Adipose tissue (tissue), 3 donors: ENCODE results near the gene KIR3DL3. TPM values are rescaled to one million over a fixed set of nuclear protein-coding genes. Genes with fewer than 3 reads are reported as not detected.
"Not testable (repeated sequence)": the region's sequence is repeated elsewhere in the genome, so short reads cannot be mapped to it uniquely, and the experiment has no call there.

Source experiments
- H3K27ac ChIP-seq: one replicate; pipeline ENCODE4 v1.5.1; 2013; ENCODE audit warnings: low read depth, low read length
- WGBS, 3 donors: extraction: QIAGEN DNeasy Blood & Tissue Kit; methylation state at CpG; one replicate each; pipeline ENCODE4 v1.1.7; 2013; 5-methylcytosine and 5-hydroxymethylcytosine counted together
- polyA plus RNA-seq, 3 donors: library from polyadenylated mRNA; stranded (reverse); fragments of 200-250 nt; gene quantifications; one replicate each; pipeline ENCODE4 v1.2.3, GENCODE V29; 2013
- donor health status: healthy with polysubstance abuse.
- donor health status: Bipolar disorder and iron deficiency.
- donor health status: healthy.

Gene KIR3DL3
- polyA plus RNA-seq, 3 donors, result not detected

DNA sequence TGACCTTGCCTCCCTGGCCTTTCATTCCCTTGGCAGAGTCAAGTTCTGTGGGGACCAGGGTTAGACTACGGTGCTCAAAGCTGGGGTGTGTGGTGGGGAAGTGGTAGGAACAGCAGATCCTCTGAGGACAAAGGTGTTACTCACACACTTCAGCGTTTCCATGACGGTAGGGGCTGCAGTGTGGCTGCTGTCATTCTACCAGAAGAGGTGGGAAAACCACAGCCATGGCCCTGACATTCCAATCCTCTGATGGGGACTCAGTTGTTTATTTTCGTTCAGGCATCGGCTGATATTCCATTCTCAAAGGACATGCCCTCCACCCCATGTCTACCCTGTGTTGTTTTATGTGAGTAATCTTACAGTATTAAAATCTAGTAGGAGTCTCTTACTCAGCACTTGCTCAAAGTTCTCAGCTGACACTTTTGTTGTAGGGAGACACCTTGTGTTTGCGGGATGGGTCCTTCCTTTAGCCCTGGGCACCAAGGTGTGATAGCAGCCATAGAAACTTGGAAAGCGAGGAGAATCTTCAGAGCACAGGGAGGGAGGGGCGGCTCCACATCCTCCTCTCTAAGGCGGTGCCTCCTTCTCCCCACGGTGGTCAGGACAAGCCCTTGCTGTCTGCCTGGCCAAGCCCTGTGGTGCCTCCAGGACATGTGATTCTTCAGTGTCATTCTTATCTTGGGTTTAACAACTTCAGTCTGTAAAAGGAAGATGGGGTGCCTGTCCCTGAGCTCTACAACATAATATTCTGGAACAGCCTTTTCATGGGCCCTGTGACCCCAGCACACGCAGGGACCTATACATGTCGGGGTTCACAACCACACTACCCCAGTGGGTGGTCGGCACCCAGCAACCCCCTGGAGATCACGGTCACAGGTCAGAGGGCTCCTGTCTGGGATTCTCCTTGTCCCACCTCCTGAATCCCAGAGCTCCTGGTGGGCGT, 47.0 kb downstream of the KIR3DL3 start:
- not testable (repeated sequence) for H3K27ac ChIP-seq
- 67 to 82% (median 80%) methylated on average over 10 to 14 of the region's 15 CpGs for WGBS, 3 donors

DNA sequence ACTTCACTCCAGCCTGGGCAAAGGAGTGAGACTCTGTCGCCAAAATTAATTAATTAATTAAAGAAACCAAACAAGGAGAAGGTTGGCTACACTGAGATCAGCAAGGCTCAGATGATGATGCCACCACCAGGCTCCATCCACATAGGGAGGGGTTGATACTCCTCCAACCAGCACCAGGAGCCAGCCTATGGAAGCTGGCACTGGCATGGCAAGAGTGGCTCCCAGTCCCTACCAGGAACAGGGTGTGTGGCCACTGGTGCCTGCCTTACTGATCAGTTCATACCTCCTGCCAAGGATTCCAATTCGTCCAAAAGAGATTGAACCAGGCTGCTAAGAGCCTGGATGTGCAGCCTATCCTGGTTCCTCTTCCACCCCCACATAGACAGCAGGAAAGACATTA, 48.4 kb downstream of the KIR3DL3 start:
- not testable (repeated sequence) for H3K27ac ChIP-seq
- WGBS, 3 donors, result 41 to 56% (median 48%) methylated on average over 2 of the region's 2 CpGs

DNA sequence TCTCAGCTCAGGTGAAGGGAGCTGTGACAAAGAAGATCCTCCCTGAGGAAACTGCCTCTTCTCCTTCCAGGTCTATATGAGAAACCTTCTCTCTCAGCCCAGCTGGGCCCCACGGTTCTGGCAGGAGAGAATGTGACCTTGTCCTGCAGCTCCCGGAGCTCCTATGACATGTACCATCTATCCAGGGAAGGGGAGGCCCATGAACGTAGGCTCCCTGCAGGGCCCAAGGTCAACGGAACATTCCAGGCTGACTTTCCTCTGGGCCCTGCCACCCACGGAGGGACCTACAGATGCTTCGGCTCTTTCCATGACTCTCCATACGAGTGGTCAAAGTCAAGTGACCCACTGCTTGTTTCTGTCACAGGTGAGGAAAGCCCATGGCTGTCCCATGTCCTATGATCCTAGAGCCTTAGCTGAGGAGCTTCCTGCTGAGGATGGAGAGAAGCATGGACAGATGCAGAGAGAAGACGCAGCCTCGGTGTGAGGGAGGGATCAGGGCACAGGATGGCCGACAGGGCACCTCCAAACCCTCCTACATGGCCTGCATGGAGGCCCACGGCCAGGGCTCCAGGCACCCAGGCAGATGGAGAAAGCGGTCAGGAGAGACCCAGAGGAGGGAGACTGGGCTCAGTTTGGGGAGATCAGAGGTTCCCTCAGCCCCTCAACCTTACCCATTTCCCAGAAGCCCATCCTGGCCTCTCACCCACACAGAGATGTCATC, 51.0 kb downstream of the KIR3DL3 start:
- WGBS, 3 donors, result 63 to 78% (median 70%) methylated on average over 10 to 12 of the region's 12 CpGs
- not testable (repeated sequence) for H3K27ac ChIP-seq

DNA sequence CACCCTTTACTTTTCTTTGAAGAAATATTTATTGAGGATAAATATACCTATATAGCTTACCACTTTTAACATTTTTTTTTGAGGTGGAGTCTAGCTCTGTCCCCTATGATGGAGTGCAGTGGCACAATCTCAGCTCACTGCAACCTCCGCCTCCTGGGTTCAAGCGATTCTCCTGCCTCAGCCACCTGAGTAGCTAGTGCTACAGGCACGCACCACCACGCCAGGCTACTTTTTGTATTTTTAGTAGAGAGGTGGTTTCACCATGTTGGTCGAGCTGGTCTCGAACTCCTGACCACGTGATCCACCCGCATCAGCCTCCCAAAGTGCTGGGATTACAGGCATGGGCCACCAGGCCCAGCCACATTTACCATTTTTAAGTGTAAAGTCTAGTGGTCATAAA, 51.6 kb downstream of the KIR3DL3 start:
- WGBS, 3 donors, result 59 to 85% (median 63%) methylated on average over 8 of the region's 8 CpGs

DNA sequence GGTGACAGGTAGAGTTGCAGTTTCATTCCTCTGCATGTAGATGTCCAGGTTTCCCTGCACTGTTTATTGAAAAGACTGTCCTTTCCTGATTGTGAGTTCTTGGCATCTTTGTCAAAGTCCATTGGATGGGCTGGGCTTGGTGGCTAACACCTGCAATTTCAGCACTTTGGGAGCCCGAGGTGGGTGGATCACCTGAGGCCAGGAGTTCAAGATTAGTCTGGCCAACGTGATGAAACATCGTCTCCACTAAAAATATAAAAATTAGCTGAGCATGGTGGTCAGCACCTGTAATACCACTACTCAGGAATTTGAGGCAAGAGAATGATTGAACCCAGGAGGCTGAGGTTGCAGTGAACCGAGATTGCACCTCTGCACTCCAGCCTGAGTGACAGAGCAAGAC, 53.6 kb downstream of the KIR3DL3 start:
- whole genome bisulfite sequencing, 3 donors, result 20 to 70% (median 41%) methylated on average over 3 to 4 of the region's 4 CpGs
- H3K27ac ChIP-seq, result not testable (repeated sequence)

More for the DNA sequence above, 51.6 kb downstream of the KIR3DL3 start:
- not testable (repeated sequence) for H3K27ac ChIP-seq

DNA sequence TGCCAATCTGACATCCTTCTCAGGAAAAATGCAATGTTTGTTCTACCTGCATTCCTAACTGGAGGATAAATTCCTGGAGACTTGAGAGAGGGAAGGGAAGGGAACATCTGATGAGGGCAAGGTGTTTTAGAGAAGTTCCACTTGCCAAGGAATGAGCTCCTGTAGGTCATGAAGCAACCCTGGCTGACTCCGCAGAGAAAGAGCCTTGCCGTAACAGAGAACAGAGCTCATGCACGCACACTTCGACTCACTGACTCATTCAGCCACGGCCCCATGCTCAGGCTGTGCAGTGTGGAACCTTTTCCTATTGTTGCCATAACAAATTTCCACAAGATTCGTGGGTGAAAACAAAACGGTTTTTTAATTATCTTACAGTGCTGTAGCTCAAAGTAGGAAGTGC, 54.7 kb downstream of the KIR3DL3 start:
- 46 to 80% (median 60%) methylated on average over 7 of the region's 7 CpGs for WGBS, 3 donors
- H3K27ac ChIP-seq, result not testable (repeated sequence)

DNA sequence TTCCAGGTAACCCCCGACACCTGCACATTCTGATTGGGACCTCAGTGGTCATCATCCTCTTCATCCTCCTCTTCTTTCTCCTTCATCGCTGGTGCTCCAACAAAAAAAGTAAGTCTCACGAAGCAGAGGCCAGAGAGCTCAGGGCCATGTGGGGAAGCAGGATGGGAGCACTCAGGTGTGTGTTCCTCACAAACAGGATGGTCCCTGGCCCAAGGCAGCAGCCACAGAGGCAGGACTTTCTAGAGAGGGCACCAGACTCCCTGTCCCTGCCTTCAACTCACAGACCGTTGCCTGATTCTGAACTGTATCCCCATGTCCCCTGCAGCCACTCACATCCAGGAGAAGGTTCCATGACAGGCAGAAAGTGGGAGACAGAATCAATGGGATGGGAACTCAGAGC, 58.7 kb downstream of the KIR3DL3 start:
- not testable (repeated sequence) for H3K27ac ChIP-seq
- 56 to 75% (median 73%) methylated on average over 4 of the region's 4 CpGs for WGBS, 3 donors

Other genes with a start within 250 kb of the KIR3DL3 start
- not detected for gene LAIR2, start 221.6 kb upstream of the KIR3DL3 start, polyA plus RNA-seq
- gene LILRA2, start 150.7 kb upstream of the KIR3DL3 start, polyA plus RNA-seq, result 1 to 10 TPM in 2 of 3 donors, under 1 TPM in 1; 0.68 to 7.9 (median 6.6) TPM
- gene LILRA1, start 130.8 kb upstream of the KIR3DL3 start, polyA plus RNA-seq, result 1 to 10 TPM in 2 of 3 donors, under 1 TPM in 1; 0.31 to 2.1 (median 1.3) TPM
- 1 to 10 TPM; 1.3 to 6.1 (median 1.5) TPM for gene LILRB1, start 94.0 kb upstream of the KIR3DL3 start, polyA plus RNA-seq
- 1 to 10 TPM; 1.3 to 8.3 (median 5.8) TPM for gene LILRB4, start 61.5 kb upstream of the KIR3DL3 start, polyA plus RNA-seq
- under 1 TPM in 1 of 3 donors, not detected in 2; 0.04 TPM for gene KIR2DL3, start 14.1 kb downstream of the KIR3DL3 start, polyA plus RNA-seq
- gene KIR2DL1, start 45.4 kb downstream of the KIR3DL3 start, polyA plus RNA-seq, result not detected
- not detected for gene KIR2DL4, start 79.2 kb downstream of the KIR3DL3 start, polyA plus RNA-seq
- gene KIR3DL1, start 92.0 kb downstream of the KIR3DL3 start, polyA plus RNA-seq, result not detected
- not detected for gene KIR2DS4, start 108.2 kb downstream of the KIR3DL3 start, polyA plus RNA-seq
- gene KIR3DL2, start 126.0 kb downstream of the KIR3DL3 start, polyA plus RNA-seq, result under 1 TPM in 1 of 3 donors, not detected in 2; 0.06 TPM
- gene FCAR, start 149.8 kb downstream of the KIR3DL3 start, polyA plus RNA-seq, result 10 to 100 TPM in 1 of 3 donors, 1 to 10 TPM in 1, under 1 TPM in 1; 0.26 to 10.1 (median 7.5) TPM
- under 1 TPM in 2 of 3 donors, not detected in 1; 0.07 to 0.16 TPM for gene NCR1, start 181.7 kb downstream of the KIR3DL3 start, polyA plus RNA-seq
- gene NLRP7, start 223.1 kb downstream of the KIR3DL3 start, polyA plus RNA-seq, result not detected
- 1 to 10 TPM in 2 of 3 donors, not detected in 1; 1.4 to 2.4 TPM for gene NLRP2, start 241.9 kb downstream of the KIR3DL3 start, polyA plus RNA-seq